DMS114 treated with DMSO at 0.1 percent for 48 hours (cell line): ENCODE results near the gene PHOSPHO2.
"Not testable (repeated sequence)": the region's sequence is repeated elsewhere in the genome, so short reads cannot be mapped to it uniquely, and the experiment has no call there.

Source experiments
- DNase-seq: peaks from one replicate; lab custom pipeline; 2025; ENCODE audit not compliant: unreplicated experiment; lab: John Stamatoyannopoulos, UW

The PHOSPHO2 gene

DNA sequence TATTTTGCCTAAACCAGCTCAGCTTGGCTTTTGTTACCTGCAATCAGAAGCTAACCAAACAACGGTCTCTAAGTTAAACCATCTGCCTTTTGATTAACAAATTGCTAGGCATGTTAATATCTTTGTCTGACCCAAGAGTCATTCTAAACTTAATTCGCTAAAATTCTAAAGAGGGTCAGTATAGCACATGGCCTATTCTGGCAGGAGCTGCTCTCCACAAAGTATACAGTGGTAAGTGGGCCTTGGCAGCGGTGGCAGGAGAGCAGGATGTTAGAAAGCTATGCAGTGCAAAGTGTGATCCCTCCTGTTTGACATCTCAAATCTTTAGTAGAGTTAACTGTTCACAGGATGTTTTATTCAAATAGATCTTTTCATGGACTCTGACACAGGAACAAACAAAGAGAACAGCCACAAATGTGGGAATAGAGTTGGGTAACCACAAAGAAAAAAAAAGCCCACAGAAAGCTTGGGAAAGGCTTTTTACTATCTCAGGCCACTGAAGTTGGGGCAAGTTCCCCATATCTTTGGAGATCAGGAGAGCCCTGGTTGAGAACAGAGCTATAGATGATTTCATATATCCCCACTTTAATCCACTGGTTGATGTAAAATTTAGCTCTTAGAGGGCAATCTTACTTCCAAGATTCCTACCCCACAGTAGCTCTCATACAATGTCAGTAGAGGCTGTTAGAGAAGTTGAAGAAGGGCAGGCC is 10.7 kb upstream of the PHOSPHO2 start:
- DNase-seq: no peak

DNA sequence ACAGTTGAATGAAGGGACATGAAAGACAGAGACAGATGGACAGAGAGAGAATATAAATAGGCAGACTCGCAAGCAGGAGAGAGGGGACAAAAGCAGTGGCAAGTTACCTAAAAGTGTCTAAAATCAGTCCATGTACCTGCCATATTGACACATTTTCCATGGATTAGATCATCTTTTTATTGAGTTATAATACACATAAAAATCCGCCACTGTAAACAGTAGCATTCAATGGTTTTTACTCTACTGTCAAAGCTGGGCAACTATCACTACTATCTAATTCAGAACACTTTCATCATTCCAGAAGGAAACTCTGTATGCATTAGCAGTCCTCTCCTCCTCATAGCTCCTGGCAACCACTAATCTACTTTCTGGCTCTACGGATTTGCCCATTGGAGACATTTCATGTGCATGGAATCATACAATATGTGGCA is 10.1 kb upstream of the PHOSPHO2 start:
- no peak for DNase-seq

- not testable (repeated sequence) for DNase-seq
Measured at GRCh38 chr2:169684712-169685111, 9.6 kb upstream of the PHOSPHO2 start.

DNA sequence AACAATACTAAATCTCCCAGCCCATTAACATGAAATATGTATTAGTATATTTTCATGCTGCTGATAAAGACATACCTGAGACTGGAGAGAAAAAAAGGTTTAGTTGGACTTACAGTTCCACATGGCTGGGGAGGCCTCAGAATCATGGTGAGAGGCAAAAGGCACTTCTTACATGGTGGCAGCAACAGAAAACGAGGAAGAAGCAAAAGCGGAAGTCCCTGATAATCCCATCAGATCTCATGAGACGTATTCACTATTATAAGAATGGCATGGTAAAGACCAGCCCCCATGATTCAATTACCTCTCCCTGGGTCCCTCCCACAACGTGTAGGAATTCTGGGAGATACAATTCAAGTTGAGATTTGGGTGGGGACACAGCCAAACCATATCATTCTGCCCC is 7.4 kb upstream of the PHOSPHO2 start:
- DNase-seq: not testable (repeated sequence)

DNA sequence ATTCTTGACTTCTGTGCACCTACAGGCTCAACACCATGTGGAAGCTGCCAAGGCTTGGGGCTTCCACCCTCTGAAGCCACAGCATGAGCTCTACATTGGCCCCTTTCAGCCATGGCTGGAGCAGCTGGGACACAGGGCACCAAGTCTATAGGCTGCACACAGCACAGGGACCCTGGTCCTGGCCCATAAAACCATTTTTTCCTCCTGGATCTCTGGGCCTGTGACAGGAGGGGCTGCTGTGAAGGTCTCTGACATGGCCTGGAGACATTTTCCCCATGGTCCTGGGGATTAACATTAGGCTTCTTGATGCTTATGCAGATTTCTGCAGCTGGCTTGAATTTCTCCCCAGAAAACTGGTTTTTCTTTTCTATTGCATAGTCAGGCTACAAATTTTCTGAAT is 6.3 kb upstream of the PHOSPHO2 start:
- DNase-seq: not testable (repeated sequence)

- DNase-seq: no peak
Measured at GRCh38 chr2:169690958-169691357, 3.3 kb upstream of the PHOSPHO2 start.

- no peak for DNase-seq
Measured at GRCh38 chr2:169692718-169693117, 1.6 kb upstream of the PHOSPHO2 start.

DNA sequence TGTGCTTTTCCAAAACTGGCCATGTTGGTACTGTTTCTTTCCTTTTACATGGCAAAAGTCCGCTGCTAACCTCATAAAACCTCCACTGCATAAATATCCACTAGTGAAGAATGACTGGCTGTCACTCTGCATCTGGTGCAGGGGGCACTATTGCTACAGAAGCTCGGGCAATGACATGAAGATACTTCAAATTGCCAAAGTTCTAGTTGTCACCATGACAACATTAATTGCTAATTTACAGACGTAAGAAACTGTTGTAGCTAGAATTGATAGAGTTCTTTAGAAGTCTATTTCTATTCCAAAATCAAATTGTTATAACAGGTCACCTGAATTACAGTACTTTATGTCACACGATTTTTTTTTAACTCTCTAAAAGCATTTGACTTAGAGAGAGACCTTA is 909 bp upstream of the PHOSPHO2 start:
- no peak for DNase-seq

DNA sequence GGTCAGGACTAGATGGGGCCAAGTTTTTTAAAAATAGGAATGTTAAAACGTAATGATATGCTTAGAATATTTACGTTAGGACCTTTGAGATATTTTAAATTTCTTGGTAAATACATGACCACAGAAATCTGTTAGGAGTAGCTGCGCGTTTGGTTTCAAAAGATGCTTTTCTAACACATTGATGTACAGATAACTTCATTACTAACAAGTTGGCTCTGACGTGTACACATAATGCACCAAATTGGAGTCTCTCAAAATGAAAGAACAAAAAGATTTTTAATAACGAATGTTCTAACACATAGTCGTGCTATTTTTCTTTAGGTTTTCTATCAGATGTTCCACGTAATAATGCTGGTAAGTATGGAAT is 608 bp downstream of the PHOSPHO2 start:
- DNase-seq: no peak

DNA sequence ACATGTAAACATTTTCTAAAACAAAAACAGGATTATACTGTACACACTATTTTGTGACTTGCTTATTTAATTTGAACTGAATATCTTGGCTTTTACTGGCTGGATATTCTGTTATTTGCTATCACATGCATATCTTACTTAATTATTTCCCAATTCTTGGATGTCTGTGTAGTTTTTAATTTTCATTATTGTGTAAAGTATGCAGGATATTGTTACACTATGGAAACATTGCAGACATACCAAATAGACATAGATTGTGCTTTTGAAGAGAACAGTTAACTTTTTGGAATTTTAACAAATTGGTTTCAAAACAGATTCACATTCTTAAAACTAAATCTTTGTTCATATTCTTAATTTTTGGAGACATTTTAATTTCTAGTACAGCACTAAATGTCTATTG is 2.1 kb downstream of the PHOSPHO2 start:
- no peak for DNase-seq

DNA sequence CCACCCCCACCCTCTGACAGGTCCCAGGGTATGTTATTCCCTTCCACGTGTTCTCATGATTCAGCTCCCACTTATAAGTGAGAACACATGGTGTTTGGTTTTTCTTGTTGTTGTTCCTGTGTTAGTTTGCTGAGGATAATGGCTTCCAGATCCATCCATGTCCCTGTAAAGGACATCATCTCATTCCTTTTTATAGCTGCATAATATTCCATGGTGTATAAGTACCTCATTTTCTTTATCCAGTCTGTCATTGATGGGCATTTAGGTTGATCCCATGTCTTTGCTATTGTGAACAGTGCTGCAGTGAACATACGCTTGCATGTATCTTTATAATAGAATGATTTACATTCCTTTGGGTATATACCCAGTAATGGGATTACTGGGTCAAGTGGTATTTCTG is 4.9 kb downstream of the PHOSPHO2 start:
- not testable (repeated sequence) for DNase-seq

GRCh38 chr2:169702996-169703395 is 8.7 kb downstream of the PHOSPHO2 start:
- no peak for DNase-seq

GRCh38 chr2:169704160-169704708 is 10.0 kb downstream of the PHOSPHO2 start:
- DNase-seq: no peak

- no peak for DNase-seq
Measured at GRCh38 chr2:169705927-169706326, 11.7 kb downstream of the PHOSPHO2 start.

- no peak for DNase-seq
Measured at GRCh38 chr2:169707626-169708025, 13.4 kb downstream of the PHOSPHO2 start.

DNA sequence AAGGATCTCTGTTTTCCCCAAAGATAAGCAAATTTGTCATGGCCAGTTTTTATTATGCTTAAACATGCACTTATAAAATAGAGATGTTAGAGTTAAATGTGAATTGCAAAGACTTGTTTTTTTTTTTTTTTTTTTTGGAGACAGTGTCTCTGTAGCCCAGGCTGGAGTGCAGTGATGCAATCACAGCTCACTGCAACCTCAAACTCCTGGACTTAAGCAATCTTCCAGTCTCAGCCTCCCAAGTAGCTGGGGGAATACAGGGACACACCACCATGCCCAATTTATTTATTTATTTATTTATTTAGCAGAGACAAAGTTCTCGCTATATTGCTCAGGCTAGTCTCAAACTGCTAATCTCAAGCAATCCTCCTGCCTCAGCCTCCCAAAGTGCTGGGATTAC is 15.1 kb downstream of the PHOSPHO2 start:
- no peak for DNase-seq

GRCh38 chr2:169709981-169710380 is 15.7 kb downstream of the PHOSPHO2 start:
- no peak for DNase-seq

DNA sequence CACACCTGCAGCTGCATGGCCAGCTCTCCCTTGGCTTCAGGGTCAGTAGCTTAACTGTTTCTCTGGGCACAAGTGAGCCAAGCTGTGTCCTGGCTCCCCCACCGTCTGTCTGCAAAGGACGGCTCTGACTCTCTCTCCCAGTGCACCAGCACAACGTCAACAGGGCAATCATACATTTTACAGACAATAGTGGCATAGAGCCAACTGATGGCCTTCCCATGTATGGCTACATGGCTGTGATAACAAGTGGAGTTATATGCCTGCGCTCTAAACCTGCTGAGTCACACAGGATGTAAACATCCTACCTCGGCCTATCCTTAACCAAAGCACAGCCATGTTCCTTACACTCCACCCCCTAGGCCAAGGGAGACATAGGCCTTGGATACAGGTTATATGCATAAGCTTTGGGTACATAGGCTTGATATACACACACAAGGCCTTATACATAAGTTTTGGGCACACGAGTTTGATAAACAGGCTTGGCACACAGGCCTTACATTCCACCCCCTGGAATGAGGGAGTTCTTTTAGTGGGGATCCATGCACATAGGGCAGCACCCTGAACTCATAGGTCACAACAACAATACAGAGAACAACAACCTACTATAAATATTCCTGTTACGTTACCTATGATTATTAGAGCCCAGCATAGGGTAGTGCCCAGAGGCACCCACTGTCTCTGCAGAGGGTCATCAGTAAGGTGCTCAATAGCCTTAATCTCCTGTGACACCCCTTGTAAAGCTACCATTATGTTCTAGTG is 17.7 kb downstream of the PHOSPHO2 start:
- no peak for DNase-seq

DNA sequence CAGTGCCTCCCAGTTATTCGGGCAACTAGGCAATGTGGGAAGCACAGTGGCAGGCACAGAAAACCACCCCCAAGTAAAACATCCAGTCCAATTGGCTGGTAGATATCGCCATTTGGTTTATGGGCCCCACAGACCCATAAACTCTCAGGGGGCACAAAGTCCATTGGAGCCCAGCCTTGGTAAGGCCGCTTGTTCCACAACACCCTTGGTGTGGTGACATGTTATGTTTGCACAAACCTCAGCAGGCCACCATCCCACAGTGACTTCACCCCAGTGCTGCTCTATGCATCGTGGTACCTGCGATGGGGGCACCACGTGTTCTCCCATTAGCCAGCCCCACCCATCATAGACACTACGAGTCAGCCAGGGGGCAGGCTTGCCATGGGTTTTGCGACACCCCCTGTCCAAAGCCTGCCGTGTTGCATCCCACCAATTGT is 18.5 kb downstream of the PHOSPHO2 start:
- no peak for DNase-seq

DNA sequence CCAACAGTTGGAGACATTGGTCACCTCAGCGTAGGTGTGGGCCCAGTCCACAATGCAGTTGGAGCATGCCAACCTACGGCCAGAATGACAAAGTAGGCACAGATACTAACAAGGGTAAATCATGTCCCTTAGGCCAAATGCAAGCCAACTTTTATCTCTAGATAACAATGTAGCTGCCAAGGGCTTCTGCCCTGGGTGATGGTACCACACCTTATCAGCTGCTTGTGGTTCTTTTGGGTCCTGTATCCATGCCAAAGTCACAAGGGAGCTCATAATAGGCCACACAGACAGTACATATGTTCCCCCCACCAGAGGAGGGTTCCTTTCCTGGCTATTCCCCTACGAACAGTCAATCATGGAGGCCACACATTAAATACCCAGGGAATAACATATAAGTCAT is 19.1 kb downstream of the PHOSPHO2 start:
- DNase-seq: no peak

GRCh38 chr2:169714699-169715098 is 20.4 kb downstream of the PHOSPHO2 start:
- no peak for DNase-seq
